GM13976 (cell line): Measurements from ENCODE around the gene ALX4.

ENCODE experiments used
- DNase-seq: peaks from one replicate; pipeline ENCODE4 v3.0.0; 2012; ENCODE audit warnings: low spot score
- in situ Hi-C: fragments of 300-500 bp; cut with MboI; formaldehyde crosslinking; loops from one replicate; pipeline ENCODE4 v1.12.0; 2022; ENCODE audit warnings: low sequenced_read_pairs, mixed read lengths, inconsistent platforms; ENCODE audit not compliant: unreplicated experiment
- TF ChIP-seq, protein P1 (sequence below): IDR thresholded peaks from 2 replicates; pipeline ENCODE4 v1.5.1; 2012; ENCODE audit warnings: borderline replicate concordance, mild to moderate bottlenecking; ENCODE audit not compliant: insufficient read depth; ENCODE audit errors: extremely low read depth, missing control alignments, control extremely low read depth

Gene ALX4

DNA sequence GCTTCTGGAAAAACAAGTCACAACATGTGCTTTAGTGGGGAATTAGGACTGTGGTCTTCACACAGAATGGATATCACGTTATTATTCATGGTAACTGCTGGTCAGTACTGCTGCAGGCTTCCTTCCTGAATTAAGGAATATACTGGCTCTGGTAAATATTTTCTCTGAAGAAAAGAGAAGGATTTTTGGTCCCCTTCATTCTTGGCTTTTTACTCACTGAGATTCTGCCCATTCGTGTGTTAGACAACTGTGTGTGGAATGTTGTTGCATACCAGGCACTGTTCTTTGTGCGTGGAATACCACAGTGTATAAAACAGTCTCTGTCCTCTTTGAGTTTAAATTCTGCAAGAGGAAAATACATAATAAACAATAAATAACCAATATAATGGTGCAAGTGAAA lies 80.3 kb downstream of the ALX4 start:
- TF ChIP-seq, protein P1, sequence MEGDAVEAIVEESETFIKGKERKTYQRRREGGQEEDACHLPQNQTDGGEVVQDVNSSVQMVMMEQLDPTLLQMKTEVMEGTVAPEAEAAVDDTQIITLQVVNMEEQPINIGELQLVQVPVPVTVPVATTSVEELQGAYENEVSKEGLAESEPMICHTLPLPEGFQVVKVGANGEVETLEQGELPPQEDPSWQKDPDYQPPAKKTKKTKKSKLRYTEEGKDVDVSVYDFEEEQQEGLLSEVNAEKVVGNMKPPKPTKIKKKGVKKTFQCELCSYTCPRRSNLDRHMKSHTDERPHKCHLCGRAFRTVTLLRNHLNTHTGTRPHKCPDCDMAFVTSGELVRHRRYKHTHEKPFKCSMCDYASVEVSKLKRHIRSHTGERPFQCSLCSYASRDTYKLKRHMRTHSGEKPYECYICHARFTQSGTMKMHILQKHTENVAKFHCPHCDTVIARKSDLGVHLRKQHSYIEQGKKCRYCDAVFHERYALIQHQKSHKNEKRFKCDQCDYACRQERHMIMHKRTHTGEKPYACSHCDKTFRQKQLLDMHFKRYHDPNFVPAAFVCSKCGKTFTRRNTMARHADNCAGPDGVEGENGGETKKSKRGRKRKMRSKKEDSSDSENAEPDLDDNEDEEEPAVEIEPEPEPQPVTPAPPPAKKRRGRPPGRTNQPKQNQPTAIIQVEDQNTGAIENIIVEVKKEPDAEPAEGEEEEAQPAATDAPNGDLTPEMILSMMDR: no peak
- in situ Hi-C loops: no loop called here
- no peak for DNase-seq

DNA sequence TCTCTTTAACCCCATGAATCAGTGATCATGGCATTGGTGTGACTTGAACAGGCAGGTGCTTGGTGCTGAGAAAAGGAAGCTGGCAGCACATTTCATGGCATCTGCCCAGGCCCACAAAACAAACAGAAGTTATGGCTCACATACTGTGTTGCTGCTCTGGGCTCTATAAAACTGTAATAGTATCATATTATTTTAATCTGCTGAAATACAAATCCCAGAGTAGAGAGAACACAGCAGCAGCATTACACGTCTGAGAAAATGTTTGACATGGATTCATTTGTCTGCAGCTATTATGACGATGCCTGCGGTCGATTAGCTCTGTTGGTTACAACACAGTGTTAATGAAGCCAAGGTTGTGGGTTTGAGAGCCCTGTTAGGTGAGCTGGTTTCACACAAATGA lies 80.8 kb downstream of the ALX4 start:
- in situ Hi-C loops: no loop called here
- no peak for DNase-seq
- TF ChIP-seq, protein P1: no peak

DNA sequence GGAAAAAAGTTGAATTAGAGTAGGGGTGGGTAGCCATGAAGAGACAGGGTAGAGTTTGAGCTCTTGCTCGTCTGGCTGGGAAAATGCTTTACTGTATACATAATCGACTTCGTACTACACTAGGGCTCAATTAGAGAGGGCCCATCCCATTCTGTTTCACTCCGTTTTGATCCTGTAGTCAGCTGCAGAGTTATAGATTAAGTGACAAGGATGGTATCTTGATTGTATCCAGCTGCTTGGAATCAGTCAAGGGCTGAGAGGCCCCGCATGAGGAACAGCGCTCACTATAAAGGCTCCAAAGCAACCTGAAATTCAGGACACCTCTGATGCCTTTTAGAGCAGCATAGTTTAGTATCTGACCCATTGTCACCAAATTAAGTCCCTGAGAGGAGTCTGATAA lies 81.6 kb downstream of the ALX4 start:
- TF ChIP-seq, protein P1: no peak
- in situ Hi-C loops: no loop called here
- no peak for DNase-seq

DNA sequence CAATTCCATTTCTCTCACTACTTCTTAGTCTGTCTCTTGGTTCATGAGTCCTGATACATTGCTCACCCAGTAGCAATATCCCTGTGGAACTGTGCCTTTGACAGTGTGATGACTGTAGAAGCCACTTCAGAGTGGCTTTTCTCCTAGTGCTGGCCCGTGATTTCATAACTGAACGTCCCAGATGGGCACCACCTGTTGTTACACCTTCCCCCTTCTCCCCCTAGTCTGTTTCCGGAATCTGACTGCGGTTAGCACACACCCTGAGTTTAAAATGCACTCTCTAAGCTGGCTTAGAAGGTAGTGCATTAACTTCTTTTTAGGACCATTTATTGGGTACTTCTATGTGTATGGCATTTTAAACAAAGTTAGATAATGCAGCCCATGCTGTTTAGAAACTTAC lies 83.0 kb downstream of the ALX4 start:
- DNase-seq: no peak
- in situ Hi-C loops: no loop called here
- TF ChIP-seq, protein P1: no peak

DNA sequence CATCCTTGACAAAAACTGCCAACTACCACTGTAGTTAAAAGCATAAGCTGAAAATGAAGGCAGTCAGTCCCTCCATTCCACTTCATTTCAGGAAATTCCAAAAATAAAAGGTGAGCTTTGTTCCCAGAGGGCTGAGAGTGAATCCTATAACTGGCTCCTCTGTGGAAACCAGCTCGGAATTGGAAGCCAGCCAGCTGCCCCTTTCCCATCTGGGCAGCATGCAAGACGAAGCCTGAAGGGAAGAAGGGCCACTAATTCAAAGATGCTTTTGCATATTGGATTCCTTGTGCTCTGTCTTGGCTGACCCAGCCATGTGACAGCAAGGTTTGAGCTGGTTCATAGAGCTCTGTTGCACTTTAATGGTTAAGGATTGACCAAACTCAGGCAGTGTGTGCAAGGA lies 83.4 kb downstream of the ALX4 start:
- in situ Hi-C loops: no loop called here
- TF ChIP-seq, protein P1: no peak
- no peak for DNase-seq

DNA sequence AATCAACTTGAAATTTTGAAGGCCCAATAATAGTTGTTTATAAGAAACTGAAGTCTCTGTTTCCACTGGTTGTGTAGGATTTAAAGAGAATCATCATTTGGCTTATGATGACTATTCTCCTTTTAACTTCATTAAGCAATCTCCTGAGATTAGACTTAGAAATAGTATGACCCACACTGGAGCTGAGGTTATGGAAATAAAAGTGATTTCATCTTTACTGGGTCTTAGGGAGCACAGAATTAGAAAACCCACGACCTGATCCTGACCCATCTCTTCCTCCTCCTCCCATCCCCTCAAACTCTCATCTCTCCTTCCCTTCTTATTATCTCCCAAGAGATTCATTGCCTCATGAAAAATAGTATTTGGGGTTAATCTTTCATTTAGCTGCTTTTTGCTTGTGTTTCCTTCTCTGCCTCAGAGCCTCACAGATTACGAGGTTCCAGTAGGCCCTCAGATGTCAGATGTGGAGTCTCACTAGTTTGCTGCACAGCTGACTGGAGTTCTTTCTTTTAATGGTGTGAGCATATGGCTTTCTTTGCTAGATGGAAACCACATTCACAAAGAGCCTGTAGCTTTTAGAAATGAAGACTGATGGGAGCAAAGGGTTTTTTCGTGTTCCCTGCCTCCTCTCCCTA lies 85.0 kb downstream of the ALX4 start:
- DNase-seq: no peak
- TF ChIP-seq, protein P1: no peak
- in situ Hi-C loops: no loop called here
